HepG2 (cell line): ENCODE measurements around the gene RNF114. TPM values are rescaled to one million over a fixed set of nuclear protein-coding genes. Genes with fewer than 3 reads are reported as not detected.

Experiments
- DMAP1 ChIP-seq: IDR thresholded peaks from 2 replicates; pipeline ENCODE4 v1.6.1; 2016
- HNF4G ChIP-seq, 2 experiments: sonication (generic) in 1 of 2; formaldehyde crosslinking in 1 of 2; IDR thresholded peaks; 2 replicates each; pipeline versions ENCODE4 v1.4.0 to v1.6.1; 2011 to 2020; ENCODE audit warnings: borderline replicate concordance in 2 of 2, low read depth in 2 of 2, mild to moderate bottlenecking in 2 of 2, low read length in 1 of 2, missing genetic modification reagents in 1 of 2, moderate library complexity in 1 of 2
- HOXA9 ChIP-seq: sonication (generic); formaldehyde crosslinking; IDR thresholded peaks from 2 replicates; pipeline ENCODE4 v1.8.1; 2022; ENCODE audit warnings: missing genetic modification reagents, mild to moderate bottlenecking, moderate library complexity, borderline replicate concordance
- MEIS1 ChIP-seq: sonication (generic); formaldehyde crosslinking; IDR thresholded peaks from 2 replicates; pipeline ENCODE4 v1.9.0; 2021; ENCODE audit warnings: mild to moderate bottlenecking, missing genetic modification reagents, moderate library complexity, borderline replicate concordance
- NAIF1 ChIP-seq: sonication (generic); formaldehyde crosslinking; IDR thresholded peaks from 2 replicates; pipeline ENCODE4 v1.5.0; 2020; ENCODE audit warnings: mild to moderate bottlenecking, missing genetic modification reagents, borderline replicate concordance
- NONO ChIP-seq, 2 experiments: fragments of 450-650 bp in 1 of 2; sonication (generic) in 1 of 2; formaldehyde crosslinking in 1 of 2; IDR thresholded peaks in 1 of 2; conservative IDR thresholded peaks in 1 of 2; 2 replicates each; pipeline versions ENCODE4 v1.6.1 to v1.8.0; 2017 to 2022; ENCODE audit warnings: mild to moderate bottlenecking in 1 of 2, missing genetic modification reagents in 1 of 2, moderate library complexity in 1 of 2
- RFXAP ChIP-seq: sonication (generic); formaldehyde crosslinking; IDR thresholded peaks from 2 replicates; pipeline ENCODE4 v1.4.0; 2020; ENCODE audit warnings: missing genetic modification reagents, borderline replicate concordance
- THYN1 ChIP-seq: sonication (generic); formaldehyde crosslinking; IDR thresholded peaks from 2 replicates; pipeline ENCODE4 v1.8.1; 2023; ENCODE audit warnings: low read depth, mild to moderate bottlenecking, moderate library complexity, missing genetic modification reagents, borderline replicate concordance
- ZNF773 ChIP-seq: sonication (generic); formaldehyde crosslinking; IDR thresholded peaks from 2 replicates; pipeline ENCODE4 v1.4.0; 2020; ENCODE audit warnings: missing genetic modification reagents, borderline replicate concordance
- ZNF839 ChIP-seq: sonication (generic); formaldehyde crosslinking; IDR thresholded peaks from 2 replicates; pipeline ENCODE4 v1.4.0; 2020; ENCODE audit warnings: missing genetic modification reagents, mild to moderate bottlenecking, borderline replicate concordance
- ZNF891 ChIP-seq: sonication (generic); formaldehyde crosslinking; IDR thresholded peaks from 2 replicates; pipeline ENCODE4 v1.5.0; 2020; ENCODE audit warnings: mild to moderate bottlenecking, missing genetic modification reagents
- polyA plus RNA-seq, 8 experiments: library from polyadenylated mRNA; depleted of rRNA in 3 of 8; stranded (reverse) in 7 of 8; unstranded in 1 of 8; fragments of >200 nt; fragmentation: Illumina TruSeq in 4 of 8; extraction: Trizol in 4 of 8; gene quantifications; 2 replicates each; pipeline versions ENCODE4 v1.2.1 to v1.2.3, GENCODE V29; 2011 to 2016; ENCODE audit warnings: low read depth in 4 of 8, missing spikeins in 1 of 8, mixed read lengths in 1 of 8; ENCODE audit not compliant: insufficient read depth in 1 of 8
- total RNA-seq, 5 experiments: library from RNA; depleted of rRNA; stranded (reverse); fragments of >200 nt; fragmentation: Illumina TruSeq; extraction: Trizol; gene quantifications; 2 replicates each; pipeline ENCODE4 v1.2.3, GENCODE V29; 2016; ENCODE audit warnings: low read depth in 1 of 5
- TF ChIP-seq, protein P1 (sequence below): sonication (generic); formaldehyde crosslinking; IDR thresholded peaks from 2 replicates; pipeline ENCODE4 v1.5.1; 2020; ENCODE audit warnings: missing genetic modification reagents, mild to moderate bottlenecking, borderline replicate concordance
- TF ChIP-seq, protein P2 (sequence below): sonication (generic); formaldehyde crosslinking; IDR thresholded peaks from 2 replicates; pipeline ENCODE4 v1.4.0; 2020; ENCODE audit warnings: missing genetic modification reagents, borderline replicate concordance
- TF ChIP-seq, protein P3 (sequence below): sonication (generic); formaldehyde crosslinking; conservative IDR thresholded peaks from 2 replicates; pipeline ENCODE4 v1.4.0; 2020; ENCODE audit warnings: missing genetic modification reagents
- TF ChIP-seq, protein P4 (sequence below): sonication (generic); formaldehyde crosslinking; IDR thresholded peaks from 2 replicates; pipeline ENCODE4 v1.4.0; 2020; ENCODE audit warnings: missing genetic modification reagents

RNF114 gene
- total and polyA plus RNA-seq, 2 of the 13 experiments (the other 11 are each of a cell fraction or from before 2014, with no cell fraction given) = 119 to 126 TPM

DNA sequence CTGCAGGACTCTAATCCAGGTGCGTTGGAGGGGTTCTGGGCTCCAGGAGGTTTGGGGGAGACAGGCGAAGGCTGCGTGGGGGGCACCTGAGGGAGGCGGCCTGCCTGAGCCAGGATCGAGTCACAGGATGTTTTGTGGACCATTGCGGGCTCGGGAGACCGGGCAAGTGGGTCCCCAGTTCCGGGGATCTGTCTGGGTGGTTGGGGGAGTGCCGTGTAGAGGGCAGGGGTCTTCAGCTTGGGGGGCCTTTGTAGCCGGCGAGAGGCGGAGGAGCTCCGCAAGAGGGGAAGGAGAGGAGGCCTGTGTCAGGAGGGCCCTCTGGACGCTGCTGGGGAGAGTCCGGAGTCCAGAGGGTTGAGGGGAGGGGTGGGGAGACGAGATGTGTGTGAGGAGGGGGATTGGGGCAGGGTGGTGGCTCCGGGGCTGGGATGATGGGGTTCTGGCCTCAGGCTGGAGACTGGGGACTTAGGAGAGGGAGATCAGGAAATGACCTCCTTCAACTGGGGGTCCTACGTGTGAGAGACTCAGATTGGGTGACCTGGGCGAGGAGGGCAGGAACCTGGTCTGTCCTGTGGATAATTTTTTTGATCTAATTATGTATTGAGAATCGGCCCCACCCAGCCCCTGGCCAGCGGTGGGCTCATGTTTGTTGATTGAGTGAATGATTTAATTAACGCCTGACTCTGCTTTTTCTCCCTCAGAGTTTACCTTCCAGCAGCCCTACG, 47.1 kb downstream of the RNF114 start (continued):
- TF ChIP-seq, protein P1, sequence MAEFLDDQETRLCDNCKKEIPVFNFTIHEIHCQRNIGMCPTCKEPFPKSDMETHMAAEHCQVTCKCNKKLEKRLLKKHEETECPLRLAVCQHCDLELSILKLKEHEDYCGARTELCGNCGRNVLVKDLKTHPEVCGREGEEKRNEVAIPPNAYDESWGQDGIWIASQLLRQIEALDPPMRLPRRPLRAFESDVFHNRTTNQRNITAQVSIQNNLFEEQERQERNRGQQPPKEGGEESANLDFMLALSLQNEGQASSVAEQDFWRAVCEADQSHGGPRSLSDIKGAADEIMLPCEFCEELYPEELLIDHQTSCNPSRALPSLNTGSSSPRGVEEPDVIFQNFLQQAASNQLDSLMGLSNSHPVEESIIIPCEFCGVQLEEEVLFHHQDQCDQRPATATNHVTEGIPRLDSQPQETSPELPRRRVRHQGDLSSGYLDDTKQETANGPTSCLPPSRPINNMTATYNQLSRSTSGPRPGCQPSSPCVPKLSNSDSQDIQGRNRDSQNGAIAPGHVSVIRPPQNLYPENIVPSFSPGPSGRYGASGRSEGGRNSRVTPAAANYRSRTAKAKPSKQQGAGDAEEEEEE = no peak; the same call in 1 of the 2 replicates
- TF ChIP-seq, protein P2, sequence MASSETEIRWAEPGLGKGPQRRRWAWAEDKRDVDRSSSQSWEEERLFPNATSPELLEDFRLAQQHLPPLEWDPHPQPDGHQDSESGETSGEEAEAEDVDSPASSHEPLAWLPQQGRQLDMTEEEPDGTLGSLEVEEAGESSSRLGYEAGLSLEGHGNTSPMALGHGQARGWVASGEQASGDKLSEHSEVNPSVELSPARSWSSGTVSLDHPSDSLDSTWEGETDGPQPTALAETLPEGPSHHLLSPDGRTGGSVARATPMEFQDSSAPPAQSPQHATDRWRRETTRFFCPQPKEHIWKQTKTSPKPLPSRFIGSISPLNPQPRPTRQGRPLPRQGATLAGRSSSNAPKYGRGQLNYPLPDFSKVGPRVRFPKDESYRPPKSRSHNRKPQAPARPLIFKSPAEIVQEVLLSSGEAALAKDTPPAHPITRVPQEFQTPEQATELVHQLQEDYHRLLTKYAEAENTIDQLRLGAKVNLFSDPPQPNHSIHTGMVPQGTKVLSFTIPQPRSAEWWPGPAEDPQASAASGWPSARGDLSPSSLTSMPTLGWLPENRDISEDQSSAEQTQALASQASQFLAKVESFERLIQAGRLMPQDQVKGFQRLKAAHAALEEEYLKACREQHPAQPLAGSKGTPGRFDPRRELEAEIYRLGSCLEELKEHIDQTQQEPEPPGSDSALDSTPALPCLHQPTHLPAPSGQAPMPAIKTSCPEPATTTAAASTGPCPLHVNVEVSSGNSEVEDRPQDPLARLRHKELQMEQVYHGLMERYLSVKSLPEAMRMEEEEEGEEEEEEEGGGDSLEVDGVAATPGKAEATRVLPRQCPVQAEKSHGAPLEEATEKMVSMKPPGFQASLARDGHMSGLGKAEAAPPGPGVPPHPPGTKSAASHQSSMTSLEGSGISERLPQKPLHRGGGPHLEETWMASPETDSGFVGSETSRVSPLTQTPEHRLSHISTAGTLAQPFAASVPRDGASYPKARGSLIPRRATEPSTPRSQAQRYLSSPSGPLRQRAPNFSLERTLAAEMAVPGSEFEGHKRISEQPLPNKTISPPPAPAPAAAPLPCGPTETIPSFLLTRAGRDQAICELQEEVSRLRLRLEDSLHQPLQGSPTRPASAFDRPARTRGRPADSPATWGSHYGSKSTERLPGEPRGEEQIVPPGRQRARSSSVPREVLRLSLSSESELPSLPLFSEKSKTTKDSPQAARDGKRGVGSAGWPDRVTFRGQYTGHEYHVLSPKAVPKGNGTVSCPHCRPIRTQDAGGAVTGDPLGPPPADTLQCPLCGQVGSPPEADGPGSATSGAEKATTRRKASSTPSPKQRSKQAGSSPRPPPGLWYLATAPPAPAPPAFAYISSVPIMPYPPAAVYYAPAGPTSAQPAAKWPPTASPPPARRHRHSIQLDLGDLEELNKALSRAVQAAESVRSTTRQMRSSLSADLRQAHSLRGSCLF = no peak
- TF ChIP-seq HNF4G (IDR thresholded peaks at IDR 0.05; ENCODE audit: borderline replicate concordance, low read depth, low read length) = no peak
- no peak for TF ChIP-seq HNF4G (CRISPR knock-in tag; IDR thresholded peaks at IDR 0.05; ENCODE audit: borderline replicate concordance, low read depth)
- TF ChIP-seq HOXA9 (CRISPR knock-in tag) = no peak
- TF ChIP-seq THYN1 (CRISPR knock-in tag) = no peak
- no peak for TF ChIP-seq MEIS1 (CRISPR knock-in tag)
- no peak for TF ChIP-seq NAIF1
- TF ChIP-seq DMAP1 = no peak
- TF ChIP-seq, protein P3, sequence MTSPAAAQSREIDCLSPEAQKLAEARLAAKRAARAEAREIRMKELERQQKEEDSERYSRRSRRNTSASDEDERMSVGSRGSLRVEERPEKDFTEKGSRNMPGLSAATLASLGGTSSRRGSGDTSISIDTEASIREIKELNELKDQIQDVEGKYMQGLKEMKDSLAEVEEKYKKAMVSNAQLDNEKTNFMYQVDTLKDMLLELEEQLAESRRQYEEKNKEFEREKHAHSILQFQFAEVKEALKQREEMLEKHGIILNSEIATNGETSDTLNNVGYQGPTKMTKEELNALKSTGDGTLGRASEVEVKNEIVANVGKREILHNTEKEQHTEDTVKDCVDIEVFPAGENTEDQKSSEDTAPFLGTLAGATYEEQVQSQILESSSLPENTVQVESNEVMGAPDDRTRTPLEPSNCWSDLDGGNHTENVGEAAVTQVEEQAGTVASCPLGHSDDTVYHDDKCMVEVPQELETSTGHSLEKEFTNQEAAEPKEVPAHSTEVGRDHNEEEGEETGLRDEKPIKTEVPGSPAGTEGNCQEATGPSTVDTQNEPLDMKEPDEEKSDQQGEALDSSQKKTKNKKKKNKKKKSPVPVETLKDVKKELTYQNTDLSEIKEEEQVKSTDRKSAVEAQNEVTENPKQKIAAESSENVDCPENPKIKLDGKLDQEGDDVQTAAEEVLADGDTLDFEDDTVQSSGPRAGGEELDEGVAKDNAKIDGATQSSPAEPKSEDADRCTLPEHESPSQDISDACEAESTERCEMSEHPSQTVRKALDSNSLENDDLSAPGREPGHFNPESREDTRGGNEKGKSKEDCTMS (CRISPR knock-in tag) = no peak
- no peak for TF ChIP-seq RFXAP (CRISPR knock-in tag)
- no peak for TF ChIP-seq ZNF891 (CRISPR knock-in tag)
- peak; percentile 55; the same call in 1 of the 2 replicates for TF ChIP-seq ZNF839 (CRISPR knock-in tag)
- TF ChIP-seq ZNF773 (CRISPR knock-in tag) = no peak
- TF ChIP-seq, protein P4, sequence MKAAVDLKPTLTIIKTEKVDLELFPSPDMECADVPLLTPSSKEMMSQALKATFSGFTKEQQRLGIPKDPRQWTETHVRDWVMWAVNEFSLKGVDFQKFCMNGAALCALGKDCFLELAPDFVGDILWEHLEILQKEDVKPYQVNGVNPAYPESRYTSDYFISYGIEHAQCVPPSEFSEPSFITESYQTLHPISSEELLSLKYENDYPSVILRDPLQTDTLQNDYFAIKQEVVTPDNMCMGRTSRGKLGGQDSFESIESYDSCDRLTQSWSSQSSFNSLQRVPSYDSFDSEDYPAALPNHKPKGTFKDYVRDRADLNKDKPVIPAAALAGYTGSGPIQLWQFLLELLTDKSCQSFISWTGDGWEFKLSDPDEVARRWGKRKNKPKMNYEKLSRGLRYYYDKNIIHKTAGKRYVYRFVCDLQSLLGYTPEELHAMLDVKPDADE = no peak
- TF ChIP-seq NONO (IDR thresholded peaks at IDR 0.05) = no peak
- TF ChIP-seq NONO (CRISPR knock-in tag; conservative IDR thresholded peaks at IDR 0.05) = no peak; the same call in 1 of the 2 replicates
